A204.1 (cell line): Measurements from ENCODE around the gene FRG2B.
"Not testable (repeated sequence)": the region's sequence is repeated elsewhere in the genome, so short reads cannot be mapped to it uniquely, and the experiment has no call there.

Experiments used
- FAIRE-seq: peaks from 2 replicates; lab custom pipeline; 2012; peaks lifted over from hg19 to GRCh38; lab: Jason Lieb, UNC

FRG2B gene

DNA sequence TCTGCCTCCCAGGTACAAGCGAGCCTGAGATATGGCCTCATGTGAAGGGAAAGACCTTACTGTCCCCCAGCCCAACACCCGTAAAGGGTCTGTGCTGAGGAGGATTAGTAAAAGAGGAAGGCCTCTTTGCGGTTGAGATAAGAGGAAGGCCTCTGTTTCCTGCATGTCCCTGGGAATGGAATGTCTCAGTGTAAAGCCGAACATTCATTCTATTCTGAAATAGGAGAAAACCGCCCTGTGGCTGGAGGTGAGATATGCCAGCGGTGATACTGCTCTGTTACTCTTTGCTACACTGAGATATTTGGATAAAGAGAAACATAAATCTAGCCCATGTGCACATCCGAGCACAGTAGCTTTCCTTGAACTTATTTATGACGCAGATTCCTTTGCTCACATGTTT lies 26.7 kb downstream of the FRG2B start:
- not testable (repeated sequence) for FAIRE-seq

DNA sequence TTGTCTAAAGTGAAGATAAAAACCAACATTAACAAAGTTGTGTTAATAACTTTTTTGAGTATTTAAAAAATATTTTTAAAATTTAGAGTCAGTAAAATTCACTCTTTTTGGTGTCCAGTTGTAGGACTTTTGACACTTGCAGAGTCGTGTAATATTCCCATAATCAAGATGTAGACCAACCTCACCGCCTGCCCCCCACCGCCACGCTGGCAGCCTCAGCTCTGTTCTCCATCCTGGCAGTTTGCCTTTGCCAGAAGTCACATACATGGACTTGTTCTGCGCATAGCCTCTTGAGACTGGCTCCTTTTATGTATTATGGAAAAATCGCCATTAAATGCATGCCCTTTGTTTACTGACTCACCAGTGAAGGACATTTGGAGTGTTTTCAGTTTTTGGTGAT lies 33.9 kb downstream of the FRG2B start:
- no peak for FAIRE-seq

DNA sequence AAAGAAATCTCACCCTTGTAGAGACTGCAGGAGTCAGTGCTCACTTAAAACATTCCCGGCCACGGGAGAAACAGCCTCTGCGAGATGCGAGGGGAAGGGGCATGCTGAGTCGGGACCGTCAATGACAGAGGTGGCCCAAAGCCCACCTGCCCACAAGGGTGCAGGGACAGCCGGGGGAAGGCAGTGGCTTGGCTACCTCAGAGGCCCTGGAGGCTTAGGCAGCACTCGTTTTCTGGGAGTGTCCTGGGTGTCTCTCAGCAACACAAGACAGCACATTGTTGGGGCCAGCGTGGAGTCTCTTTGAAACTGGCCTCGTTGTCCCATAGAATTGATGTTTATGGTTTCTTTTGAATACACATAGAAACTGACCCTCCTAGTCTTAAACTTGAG lies 35.6 kb downstream of the FRG2B start:
- FAIRE-seq, result no peak

DNA sequence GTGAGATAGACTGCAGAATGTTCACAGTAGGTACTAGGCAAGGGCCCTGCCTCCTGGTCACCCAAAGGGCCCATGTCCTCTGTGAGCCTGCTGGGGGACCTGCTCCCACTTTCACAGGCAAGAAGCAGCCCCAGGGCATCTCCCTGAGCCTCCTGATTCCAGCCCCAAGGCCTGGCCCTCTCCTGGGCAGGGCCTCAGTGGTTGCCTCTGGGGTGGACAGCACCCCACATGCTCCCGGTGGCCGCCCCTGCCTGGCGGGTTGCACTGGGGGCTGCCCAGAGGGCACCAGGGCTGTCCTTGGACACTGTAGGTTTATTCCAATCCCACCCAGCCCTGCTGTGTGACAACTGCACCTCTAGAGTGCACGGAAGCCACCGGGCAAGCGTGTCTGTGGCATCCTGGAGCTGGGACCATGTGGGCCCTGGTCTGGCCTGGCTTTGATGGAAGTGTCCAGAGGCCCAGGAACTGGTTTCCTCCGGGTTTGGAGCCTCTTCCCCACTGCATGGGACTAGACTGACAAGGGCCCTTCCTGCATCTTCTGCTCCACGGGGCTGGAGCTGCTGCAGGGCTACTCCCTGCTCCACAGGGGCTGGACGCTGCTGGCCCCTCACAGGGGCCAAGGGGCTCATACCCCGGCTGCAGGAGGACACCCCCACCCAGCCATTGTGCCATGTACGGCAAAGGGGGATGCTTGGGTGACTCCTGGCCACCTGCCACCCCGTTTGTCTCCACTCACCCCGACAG lies 36.2 kb downstream of the FRG2B start:
- no peak for FAIRE-seq

DNA sequence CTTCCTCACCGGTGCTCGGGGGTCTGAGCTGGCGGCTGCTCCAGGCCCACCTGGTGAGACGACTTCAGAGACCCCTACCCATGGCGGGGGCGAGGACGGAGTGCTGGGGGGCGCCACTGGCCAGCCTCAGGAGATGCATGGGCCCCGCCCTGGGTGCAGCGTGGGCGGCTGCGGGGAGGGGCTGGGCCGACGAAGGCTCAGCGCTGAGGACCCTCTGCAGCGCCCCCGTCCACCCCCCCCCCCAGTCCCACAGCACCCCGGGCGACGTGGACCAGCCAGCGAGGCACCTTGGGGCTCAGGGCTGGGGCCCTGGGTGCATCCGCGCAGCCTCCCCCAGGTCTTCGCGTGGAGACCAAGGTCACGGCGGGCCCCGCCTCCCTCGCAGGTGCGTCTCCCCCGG lies 49.6 kb downstream of the FRG2B start:
- FAIRE-seq, result not testable (repeated sequence)
